NCI-H345 treated with DMSO at 0.1 percent for 48 hours (cell line): ENCODE data around the gene SLC5A12.

Experiments used
- DNase-seq: peaks from one replicate; lab custom pipeline; 2025; ENCODE audit not compliant: unreplicated experiment; lab: John Stamatoyannopoulos, UW

SLC5A12 gene, protein sequence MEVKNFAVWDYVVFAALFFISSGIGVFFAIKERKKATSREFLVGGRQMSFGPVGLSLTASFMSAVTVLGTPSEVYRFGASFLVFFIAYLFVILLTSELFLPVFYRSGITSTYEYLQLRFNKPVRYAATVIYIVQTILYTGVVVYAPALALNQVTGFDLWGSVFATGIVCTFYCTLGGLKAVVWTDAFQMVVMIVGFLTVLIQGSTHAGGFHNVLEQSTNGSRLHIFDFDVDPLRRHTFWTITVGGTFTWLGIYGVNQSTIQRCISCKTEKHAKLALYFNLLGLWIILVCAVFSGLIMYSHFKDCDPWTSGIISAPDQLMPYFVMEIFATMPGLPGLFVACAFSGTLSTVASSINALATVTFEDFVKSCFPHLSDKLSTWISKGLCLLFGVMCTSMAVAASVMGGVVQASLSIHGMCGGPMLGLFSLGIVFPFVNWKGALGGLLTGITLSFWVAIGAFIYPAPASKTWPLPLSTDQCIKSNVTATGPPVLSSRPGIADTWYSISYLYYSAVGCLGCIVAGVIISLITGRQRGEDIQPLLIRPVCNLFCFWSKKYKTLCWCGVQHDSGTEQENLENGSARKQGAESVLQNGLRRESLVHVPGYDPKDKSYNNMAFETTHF

GRCh38 chr11:26721948-26722475 lies at the start of gene SLC5A12:
Gene SLC5A12 (minus strand): TSS chr11:26722060. CDS start chr11:26721714, 346 bp downstream.
- no peak for DNase-seq

- DNase-seq, result no peak
These were observed 47.2 kb upstream of the SLC5A12 start for GRCh38 chr11:26769027-26769426.

GRCh38 chr11:26767060-26767459 lies 45.2 kb upstream of the SLC5A12 start:
- DNase-seq, result no peak

- DNase-seq, result no peak
These were observed 43.5 kb upstream of the SLC5A12 start for GRCh38 chr11:26765323-26765722.

GRCh38 chr11:26764825-26765224 lies 43.0 kb upstream of the SLC5A12 start:
- no peak for DNase-seq

DNA sequence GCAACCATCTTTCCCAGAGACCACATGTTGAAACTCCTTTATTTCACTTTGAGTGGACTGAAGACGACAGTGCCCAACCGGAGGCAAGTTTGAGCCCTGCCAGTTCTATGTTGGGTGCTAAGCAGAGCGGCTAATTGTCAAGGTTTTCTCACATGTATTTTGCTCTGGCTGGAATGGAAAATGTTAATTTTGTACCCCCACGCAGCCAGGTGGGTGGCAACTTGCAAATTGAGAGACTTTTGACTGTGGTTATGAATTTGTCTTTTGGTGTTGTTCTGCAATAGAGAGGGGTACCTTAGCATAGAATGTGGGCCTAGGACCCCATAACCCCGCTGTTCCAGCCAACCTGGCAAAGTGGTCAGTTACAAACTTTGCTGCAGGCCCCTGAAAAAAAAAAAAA lies 42.5 kb upstream of the SLC5A12 start:
- DNase-seq, result no peak

DNA sequence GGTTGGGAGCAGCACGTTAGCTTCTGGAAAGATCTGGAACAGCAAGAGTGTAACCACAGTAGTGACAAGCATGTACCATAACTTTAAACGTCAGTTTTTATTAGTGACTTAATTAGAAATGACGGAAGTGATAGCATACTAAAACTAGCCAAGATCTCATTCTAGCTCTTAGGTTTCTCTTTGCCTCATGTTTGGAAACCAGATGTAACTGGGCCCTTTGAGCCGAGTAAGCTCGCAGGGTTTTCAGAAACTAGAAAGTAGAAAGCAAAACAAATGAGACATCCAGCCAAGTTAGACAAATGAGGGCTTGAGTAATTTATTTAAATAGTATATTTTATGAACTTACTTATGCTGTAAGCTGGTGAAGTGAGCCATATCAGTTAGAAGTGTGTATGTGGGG lies 40.2 kb upstream of the SLC5A12 start:
- no peak for DNase-seq

- no peak for DNase-seq
These were observed 39.5 kb upstream of the SLC5A12 start for GRCh38 chr11:26761361-26761809.

DNA sequence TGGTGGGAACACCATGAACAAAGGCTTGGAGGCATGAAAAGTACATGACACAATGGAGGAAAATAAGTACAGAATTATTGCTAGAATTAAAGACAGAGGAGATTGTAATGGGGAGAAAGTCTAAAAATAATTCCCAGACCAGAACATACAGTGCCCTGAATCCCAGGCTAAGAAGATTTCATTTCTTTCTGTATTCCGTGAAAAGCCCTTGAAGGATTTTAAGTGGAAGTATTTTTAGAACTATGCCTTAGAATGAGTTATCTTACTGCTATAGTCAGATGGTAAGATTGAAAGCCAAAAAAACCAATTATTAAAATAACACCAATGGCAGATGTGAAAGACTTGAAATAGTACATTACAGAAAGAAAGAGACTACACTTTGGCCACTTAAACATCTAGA lies 36.1 kb upstream of the SLC5A12 start:
- DNase-seq, result no peak

DNA sequence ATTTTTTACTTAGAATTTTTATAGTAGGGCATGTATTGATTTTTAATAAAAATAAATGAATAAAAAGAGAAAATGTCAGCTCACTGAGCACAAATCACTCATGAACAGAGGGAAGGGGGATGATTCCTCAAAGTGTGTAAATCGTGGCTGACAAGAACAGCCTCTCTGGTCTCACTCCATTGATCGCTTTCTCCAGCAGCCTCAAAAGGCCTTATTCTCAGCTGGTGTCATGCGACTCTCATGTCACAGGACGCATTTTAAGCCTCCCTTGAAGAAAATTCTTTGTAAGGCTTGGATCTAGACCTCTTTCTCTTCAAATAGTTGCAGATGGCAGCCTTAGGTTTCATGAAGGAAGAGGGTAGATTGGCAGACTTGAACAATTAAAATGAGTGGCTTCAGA lies 33.9 kb upstream of the SLC5A12 start:
- no peak for DNase-seq

- DNase-seq, result peak; percentile 55
These were observed 32.1 kb upstream of the SLC5A12 start for GRCh38 chr11:26753723-26754504.

DNA sequence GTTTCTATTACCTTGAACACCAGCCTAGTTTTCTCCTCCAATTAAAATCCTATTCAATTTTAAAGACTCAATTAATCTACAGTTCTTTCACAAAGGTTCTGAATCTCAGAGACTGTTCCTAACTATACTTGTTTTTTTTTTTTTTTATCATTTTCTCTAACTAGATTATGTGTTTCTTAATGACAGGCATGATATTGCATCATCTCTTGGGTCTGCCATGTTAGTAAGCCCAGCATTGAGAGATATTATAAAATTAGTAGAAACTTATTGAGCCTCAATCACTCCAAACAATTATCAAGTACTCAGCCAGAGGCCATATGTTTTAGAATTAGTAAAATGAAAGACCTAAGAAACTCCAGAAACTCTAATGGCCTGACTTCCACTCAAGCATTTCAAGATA lies 28.1 kb upstream of the SLC5A12 start:
- no peak for DNase-seq

GRCh38 chr11:26743622-26744021 lies 21.8 kb upstream of the SLC5A12 start:
- DNase-seq, result no peak

DNA sequence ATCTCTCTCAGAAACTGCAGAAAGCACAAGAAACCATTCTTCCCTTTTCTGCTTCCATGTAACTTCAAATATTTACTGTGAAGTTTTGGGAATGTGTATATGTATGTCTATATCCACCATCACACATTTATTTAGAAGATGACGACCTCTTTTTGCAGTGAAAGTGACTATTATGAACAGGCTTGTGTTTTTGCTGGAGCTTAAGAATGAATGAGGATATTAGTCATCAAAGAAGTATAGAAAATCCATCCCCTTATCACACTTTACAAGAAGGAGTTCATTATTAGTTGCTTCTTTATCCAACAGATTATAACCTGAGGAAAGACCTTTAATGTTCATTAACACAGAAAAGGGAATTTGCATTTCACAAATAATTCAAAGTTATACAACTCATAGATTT lies 21.1 kb upstream of the SLC5A12 start:
- no peak for DNase-seq

- DNase-seq, result peak; percentile 83
These were observed 19.2 kb upstream of the SLC5A12 start for GRCh38 chr11:26741036-26741435.

DNA sequence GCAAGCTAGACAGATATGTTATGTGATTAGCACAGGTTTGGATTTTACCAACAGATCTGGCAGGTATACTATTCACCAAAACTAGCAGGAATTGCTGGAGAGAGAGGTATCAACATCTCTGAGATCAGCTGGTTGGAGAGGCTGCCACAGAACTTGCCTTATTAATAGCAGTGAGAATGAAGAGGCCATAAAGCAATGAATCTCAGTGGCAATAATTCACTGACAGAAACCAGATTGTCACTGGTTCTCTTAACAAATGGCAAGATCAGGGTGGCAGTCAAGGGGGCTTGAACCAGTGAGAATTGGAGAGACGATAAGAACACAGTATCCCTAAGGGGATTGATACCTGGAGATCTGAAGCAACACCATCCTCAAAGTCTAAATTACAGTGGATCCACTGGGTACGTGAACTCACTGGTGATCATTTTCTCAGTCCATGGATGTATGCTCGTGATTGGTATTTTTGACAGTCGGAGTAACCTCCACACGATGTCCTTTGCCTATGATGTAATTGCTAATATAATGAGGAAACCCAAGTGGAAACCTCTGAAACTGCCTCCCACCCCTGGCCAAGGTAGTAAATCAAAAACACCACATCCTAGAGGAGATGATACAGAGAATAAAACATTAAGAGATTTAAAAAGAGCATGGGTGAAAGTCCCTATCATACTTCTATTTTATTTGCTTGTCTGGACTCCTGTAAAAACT lies 17.7 kb upstream of the SLC5A12 start:
- no peak for DNase-seq

DNA sequence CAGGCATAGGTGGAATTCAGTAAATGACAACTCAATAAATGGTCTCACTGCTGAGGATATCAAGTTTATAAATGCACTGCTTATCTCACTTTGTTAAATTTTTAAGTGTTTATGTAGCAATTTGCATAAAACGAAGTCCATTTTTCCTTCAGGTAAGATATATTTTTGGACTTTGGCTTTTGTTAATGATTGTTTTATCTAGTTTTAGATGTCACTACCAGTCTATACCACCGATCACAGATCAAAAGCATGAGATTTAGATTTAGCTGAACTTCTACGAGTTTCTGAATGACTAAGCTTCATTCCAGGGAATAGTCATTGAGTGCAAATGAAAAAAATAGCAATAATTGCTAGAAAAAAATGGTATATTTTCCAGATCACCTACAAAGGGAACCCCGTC lies 12.8 kb upstream of the SLC5A12 start:
- DNase-seq, result no peak

- DNase-seq, result no peak
These were observed 9.2 kb upstream of the SLC5A12 start for GRCh38 chr11:26731084-26731456.

GRCh38 chr11:26730414-26731083 lies 8.7 kb upstream of the SLC5A12 start:
- no peak for DNase-seq

GRCh38 chr11:26729284-26729683 lies 7.4 kb upstream of the SLC5A12 start:
- no peak for DNase-seq
